GM18498 (cell line): ENCODE results near the gene LSMEM2.
A peak's percentile ranks its signal among the peaks of the same experiment; 100 is the strongest.

Experiments
- ATAC-seq: cut with Tn5 transposase; IDR thresholded peaks from one replicate; pipeline ENCODE4 v1.9.1; 2021; ENCODE audit warnings: mild to moderate bottlenecking, moderate library complexity; ENCODE audit not compliant: unreplicated experiment

Gene LSMEM2

GRCh38 chr3:50320853-50321335 is 42.0 kb downstream of the LSMEM2 start:
- peak; percentile 60 for ATAC-seq

GRCh38 chr3:50321336-50322114 is 42.6 kb downstream of the LSMEM2 start:
- peak; percentile 87 for ATAC-seq

- ATAC-seq: no peak
These were observed 43.2 kb downstream of the LSMEM2 start for GRCh38 chr3:50322115-50322385.

GRCh38 chr3:50322386-50323091 is 43.7 kb downstream of the LSMEM2 start, which contains the start of gene HYAL2:
Gene HYAL2 (minus strand): TSS chr3:50322745. CDS start chr3:50320489, 2,256 bp downstream.
- no peak for ATAC-seq

GRCh38 chr3:50323092-50323600 is 44.3 kb downstream of the LSMEM2 start:
- ATAC-seq: no peak

- no peak for ATAC-seq
These were observed 44.8 kb downstream of the LSMEM2 start for GRCh38 chr3:50323614-50324199.

GRCh38 chr3:50324351-50325112 is 45.6 kb downstream of the LSMEM2 start:
- ATAC-seq: no peak

GRCh38 chr3:50325113-50325480 is 46.2 kb downstream of the LSMEM2 start:
- no peak for ATAC-seq

GRCh38 chr3:50325497-50326181 is 46.8 kb downstream of the LSMEM2 start:
- ATAC-seq: no peak

GRCh38 chr3:50326182-50326541 is 47.3 kb downstream of the LSMEM2 start:
- no peak for ATAC-seq

- ATAC-seq: no peak
These were observed 48.2 kb downstream of the LSMEM2 start for GRCh38 chr3:50327129-50327528.

- ATAC-seq: peak; percentile 86
These were observed 49.2 kb downstream of the LSMEM2 start, which contains the start of gene TUSC2 for GRCh38 chr3:50327943-50328691. Gene TUSC2 (minus strand): TSS chr3:50328223. CDS start chr3:50328099, 124 bp downstream.

- no peak for ATAC-seq
These were observed 51.4 kb downstream of the LSMEM2 start for GRCh38 chr3:50330330-50330729.

- no peak for ATAC-seq
These were observed 52.5 kb downstream of the LSMEM2 start for GRCh38 chr3:50331364-50331907.

- ATAC-seq: no peak
These were observed 54.9 kb downstream of the LSMEM2 start for GRCh38 chr3:50333744-50334328.

- no peak for ATAC-seq
These were observed 55.6 kb downstream of the LSMEM2 start for GRCh38 chr3:50334339-50335075.

GRCh38 chr3:50336452-50337174 is 57.7 kb downstream of the LSMEM2 start:
- ATAC-seq: peak; percentile 40
